Measurements from ENCODE around the gene CSNK1D. TPM values are rescaled to one million over a fixed set of nuclear protein-coding genes. Genes with fewer than 3 reads are reported as not detected.
A peak's percentile ranks its signal among the peaks of the same experiment; 100 is the strongest.

CSNK1D gene
- total RNA-seq, 1 donor = 50.3 TPM

- Histone ChIP-seq H3K4me1 (ENCODE audit: insufficient read depth, low read length) (no peaks in the 10 kb centered on the region), H3K4me3 (ENCODE audit: insufficient read depth, low read length) (peak overlapping the region; percentile 89), H3K79me2 (ENCODE audit: insufficient read depth, low read length) (peaks cover 66% of the 10 kb centered on the region), H4K20me1 (ENCODE audit: insufficient read depth, low read length) (peaks cover 58% of the 10 kb centered on the region), H3K36me3 (ENCODE audit: insufficient read depth, low read length) (peaks cover 12% of the 10 kb centered on the region), H3K9me3 (ENCODE audit: low read depth, low read length) (no peaks in the 10 kb centered on the region), H2AFZ (ENCODE audit: low read length) (no peak overlapping the region), H3K27ac (ENCODE audit: low read depth, low read length) (peak overlapping the region; percentile 63), H3K4me2 (ENCODE audit: insufficient read depth, low read length) (peak overlapping the region; percentile 86), H3K27me3 (ENCODE audit: insufficient read depth, low read length) (no peaks in the 10 kb centered on the region)
- DNase-seq (ENCODE audit: insufficient read length, low spot score, missing footprints) = peak; percentile 100
- no peak for TF ChIP-seq CTCF (IDR thresholded peaks at IDR 0.05; ENCODE audit: extremely low read depth, low read depth, low read length)
These were observed 42.7 kb downstream of the CSNK1D start for GRCh38 chr17:82230609-82231311.

- H3K36me3 ChIP-seq (ENCODE audit: insufficient read depth, low read length) = peaks cover 12% of the 10 kb centered on the region
- H3K27me3 ChIP-seq (ENCODE audit: insufficient read depth, low read length) = no peaks in the 10 kb centered on the region
- H3K79me2 ChIP-seq (ENCODE audit: insufficient read depth, low read length) = peaks cover 58% of the 10 kb centered on the region
- H3K4me3 ChIP-seq (ENCODE audit: insufficient read depth, low read length) = peak overlapping the region; percentile 89
- H3K9me3 ChIP-seq (ENCODE audit: low read depth, low read length) = no peaks in the 10 kb centered on the region
- TF ChIP-seq CTCF (IDR thresholded peaks at IDR 0.05; ENCODE audit: extremely low read depth, low read depth, low read length) = no peak
- no peaks in the 10 kb centered on the region for H3K4me1 ChIP-seq (ENCODE audit: insufficient read depth, low read length)
- peaks cover 50% of the 10 kb centered on the region for H4K20me1 ChIP-seq (ENCODE audit: insufficient read depth, low read length)
- peak overlapping the region; percentile 86 for H3K4me2 ChIP-seq (ENCODE audit: insufficient read depth, low read length)
- no peak overlapping the region for H2AFZ ChIP-seq (ENCODE audit: low read length)
- peak; percentile 98 for DNase-seq (ENCODE audit: insufficient read length, low spot score, missing footprints)
- peak overlapping the region; percentile 63 for H3K27ac ChIP-seq (ENCODE audit: low read depth, low read length)
These were observed 43.5 kb downstream of the CSNK1D start for GRCh38 chr17:82229698-82230608.

- no peak within 1 kb of the TSS for H2AFZ ChIP-seq (ENCODE audit: low read length)
- H3K4me1 ChIP-seq (ENCODE audit: insufficient read depth, low read length) = no peaks in the 10 kb centered on the region
- H3K27ac ChIP-seq (ENCODE audit: low read depth, low read length) = peak within 1 kb of the TSS; percentile 63
- peaks cover 49% of the 10 kb centered on the region for H3K79me2 ChIP-seq (ENCODE audit: insufficient read depth, low read length)
- peaks cover 7% of the 10 kb centered on the region for H3K36me3 ChIP-seq (ENCODE audit: insufficient read depth, low read length)
- peak within 1 kb of the TSS; percentile 86 for H3K4me2 ChIP-seq (ENCODE audit: insufficient read depth, low read length)
- TF ChIP-seq CTCF (IDR thresholded peaks at IDR 0.05; ENCODE audit: extremely low read depth, low read depth, low read length) = no peak
- no peaks in the 10 kb centered on the region for H3K9me3 ChIP-seq (ENCODE audit: low read depth, low read length)
- H3K4me3 ChIP-seq (ENCODE audit: insufficient read depth, low read length) = peak within 1 kb of the TSS; percentile 89
- DNase-seq (ENCODE audit: insufficient read length, low spot score, missing footprints) = peak; percentile 99
- peaks cover 41% of the 10 kb centered on the region for H4K20me1 ChIP-seq (ENCODE audit: insufficient read depth, low read length)
- H3K27me3 ChIP-seq (ENCODE audit: insufficient read depth, low read length) = no peaks in the 10 kb centered on the region
These were observed 44.4 kb downstream of the CSNK1D start, which contains the start of gene SLC16A3 for GRCh38 chr17:82228842-82229697. Gene SLC16A3, plus strand, starts transcription at chr17:82229042. Its CDS starts 6,967 bp downstream, at chr17:82236009.

All from osteoblast (primary cell).